HepG2 (cell line): ENCODE measurements around the gene ALK. TPM values are rescaled to one million over a fixed set of nuclear protein-coding genes. Genes with fewer than 3 reads are reported as not detected.

Experiments used
- ATAC-seq: fragments of 200-7000 bp; cut with Tn5 transposase; 3 replicates; pipeline ENCODE4 v1.9.1; 2020; ENCODE audit warnings: mild to moderate bottlenecking, moderate library complexity
- BruUV-seq: library from RNA; stranded (reverse); fragments of 400-500 nt; replicated peaks from 2 replicates; lab custom pipeline; 2021; lab: Mats Ljungman, UMichigan
- CTCF ChIA-PET: fragments of 300-600 bp; formaldehyde crosslinking; extraction: SDS; loops from one replicate; lab custom pipeline; 2021; ENCODE audit warnings: low total read pairs, inconsistent platforms, low intra/inter-chr PET ratio; lab: Yijun Ruan, JAX
- POLR2A ChIA-PET: fragments of 350-600 bp; sonication (Branson Sonifier 250); formaldehyde crosslinking; loops from one replicate; lab custom pipeline; 2020; ENCODE audit warnings: antibody characterized with exemption, inconsistent platforms; lab: Yijun Ruan, JAX
- DNase-seq: peaks from one replicate; pipeline ENCODE4 v3.0.0-alpha.2; 2015; ENCODE audit warnings: low spot score
- FAIRE-seq: peaks from 3 replicates; lab custom pipeline; 2011; peaks lifted over from hg19 to GRCh38; lab: Jason Lieb, UNC
- H2AFZ ChIP-seq: one replicate; pipeline ENCODE4 v1.6.1; 2011; ENCODE audit warnings: low read length, inconsistent platforms
- H3K27ac ChIP-seq: fragments of 300-600 bp; 3 replicates; pipeline ENCODE4 v1.8.0; 2011; ENCODE audit warnings: mixed run types, mild to moderate bottlenecking, mixed read lengths, low read length, inconsistent platforms; ENCODE audit not compliant: insufficient read depth; ENCODE audit errors: extremely low read length
- H3K27me3 ChIP-seq, 2 experiments: fragments of 200-600 bp in 1 of 2; 2 replicates in 1 of 2; 3 replicates in 1 of 2; pipeline versions ENCODE4 v1.6.0 to v1.8.0; 2011; ENCODE audit warnings: low read length in 2 of 2, mild to moderate bottlenecking in 2 of 2, moderate library complexity in 2 of 2, inconsistent platforms in 1 of 2; ENCODE audit not compliant: insufficient read depth in 2 of 2, control insufficient read depth in 1 of 2
- H3K36me3 ChIP-seq, 2 experiments: fragments of 200-600 bp in 1 of 2; replicated peaks in 1 of 2; 2 replicates in 1 of 2; 3 replicates in 1 of 2; pipeline versions ENCODE4 v1.5.1 to v1.8.0; 2011; ENCODE audit warnings: low read length in 2 of 2, inconsistent platforms in 1 of 2; ENCODE audit not compliant: insufficient read depth in 2 of 2, control insufficient read depth in 1 of 2
- H3K4me1 ChIP-seq: 2 replicates; pipeline ENCODE4 v1.5.1; 2012; ENCODE audit warnings: low read length, inconsistent platforms; ENCODE audit not compliant: insufficient read depth
- H3K4me2 ChIP-seq: 2 replicates; pipeline ENCODE4 v1.6.0; 2011; ENCODE audit warnings: low read depth, low read length, inconsistent platforms
- H3K4me3 ChIP-seq, 3 experiments: fragments of 200-600 bp in 1 of 3; sonication (generic), shearing (Covaris generic) in 1 of 3; replicated peaks in 1 of 3; 2 replicates each; pipeline ENCODE4 v1.5.1; 2011 to 2016; ENCODE audit warnings: low read length in 3 of 3, inconsistent platforms in 2 of 3, low read depth in 2 of 3, mild to moderate bottlenecking in 2 of 3, control low read depth in 1 of 3, mixed read lengths in 1 of 3; ENCODE audit not compliant: insufficient read depth in 1 of 3
- H3K79me2 ChIP-seq: one replicate; pipeline ENCODE4 v1.6.1; 2011; ENCODE audit warnings: low read length, inconsistent platforms; ENCODE audit not compliant: insufficient read depth
- H3K9ac ChIP-seq: 2 replicates; pipeline ENCODE4 v1.6.0; 2011; ENCODE audit warnings: mild to moderate bottlenecking, low read depth, low read length, inconsistent platforms; ENCODE audit not compliant: insufficient read depth
- H3K9me3 ChIP-seq: 2 replicates; pipeline ENCODE4 v1.5.1; 2012; ENCODE audit warnings: mild to moderate bottlenecking, low read length
- H4K20me1 ChIP-seq: 2 replicates; pipeline ENCODE4 v1.6.0; 2011; ENCODE audit warnings: inconsistent platforms, mild to moderate bottlenecking, low read length, moderate library complexity; ENCODE audit not compliant: insufficient read depth
- FOXK2 ChIP-seq: fragments of 450-650 bp; IDR thresholded peaks from 2 replicates; pipeline ENCODE4 v1.6.1; 2016
- MLLT10 ChIP-seq: sonication (generic); formaldehyde crosslinking; IDR thresholded peaks from 2 replicates; pipeline ENCODE4 v1.4.0; 2020; ENCODE audit warnings: missing genetic modification reagents
- NFE2L2 ChIP-seq: fragments of 150-350 bp; IDR thresholded peaks from 2 replicates; pipeline ENCODE4 v1.6.1; 2014; ENCODE audit warnings: low read length
- SIN3B ChIP-seq: fragments of 150-350 bp; IDR thresholded peaks from 2 replicates; pipeline ENCODE4 v1.6.1; 2014; ENCODE audit warnings: low read length
- SIX1 ChIP-seq: sonication (generic); formaldehyde crosslinking; IDR thresholded peaks from 2 replicates; pipeline ENCODE4 v1.4.0; 2020; ENCODE audit warnings: missing genetic modification reagents, borderline replicate concordance
- SP1 ChIP-seq, 2 experiments: fragments of 450-650 bp in 1 of 2; sonication (generic) in 1 of 2; formaldehyde crosslinking in 1 of 2; IDR thresholded peaks; 2 replicates each; pipeline versions ENCODE4 v1.4.0 to v1.6.1; 2016 to 2020; ENCODE audit warnings: missing genetic modification reagents in 1 of 2
- ZKSCAN1 ChIP-seq: fragments of 150-350 bp; IDR thresholded peaks from 2 replicates; pipeline ENCODE4 v1.6.1; 2014; ENCODE audit warnings: low read length
- ZNF383 ChIP-seq: sonication (generic); formaldehyde crosslinking; IDR thresholded peaks from 2 replicates; pipeline ENCODE4 v1.4.0; 2020; ENCODE audit warnings: missing genetic modification reagents, mild to moderate bottlenecking, borderline replicate concordance
- ZNF782 ChIP-seq: sonication (generic); formaldehyde crosslinking; IDR thresholded peaks from 2 replicates; pipeline ENCODE4 v1.4.0; 2020; ENCODE audit warnings: missing genetic modification reagents, mild to moderate bottlenecking, borderline replicate concordance
- ZSCAN25 ChIP-seq: sonication (generic); formaldehyde crosslinking; IDR thresholded peaks from 2 replicates; pipeline ENCODE4 v1.8.0; 2022; ENCODE audit warnings: mild to moderate bottlenecking, missing genetic modification reagents
- WGBS: methylation state at CpG from one replicate; pipeline ENCODE4 v1.1.6; 2017; ENCODE audit warnings: low lambda C conversion rate; 5-methylcytosine and 5-hydroxymethylcytosine counted together
- in situ Hi-C: cut with HindIII; loops from 2 replicates; pipeline ENCODE4 v1.10.0; 2017; ENCODE audit warnings: low pct_unique_long_range_greater_than_20kb; ENCODE audit not compliant: extremely low pct_ligation_motif_present
- intact Hi-C: fragments of 100-400 bp; cut with micrococcal nuclease; formaldehyde crosslinking; loops from one replicate; pipeline ENCODE4 v1.10.0; 2022; ENCODE audit not compliant: unreplicated experiment
- polyA plus RNA-seq, 8 experiments: library from polyadenylated mRNA; depleted of rRNA in 3 of 8; stranded (reverse) in 7 of 8; unstranded in 1 of 8; fragments of >200 nt; fragmentation: Illumina TruSeq in 4 of 8; extraction: Trizol in 4 of 8; gene quantifications; 2 replicates each; pipeline versions ENCODE4 v1.2.1 to v1.2.3, GENCODE V29; 2011 to 2016; ENCODE audit warnings: low read depth in 4 of 8, missing spikeins in 1 of 8, mixed read lengths in 1 of 8; ENCODE audit not compliant: insufficient read depth in 1 of 8
- total RNA-seq, 5 experiments: library from RNA; depleted of rRNA; stranded (reverse); fragments of >200 nt; fragmentation: Illumina TruSeq; extraction: Trizol; gene quantifications; 2 replicates each; pipeline ENCODE4 v1.2.3, GENCODE V29; 2016; ENCODE audit warnings: low read depth in 1 of 5
- TF ChIP-seq, protein P1 (sequence below): sonication (generic); formaldehyde crosslinking; IDR thresholded peaks from 2 replicates; pipeline ENCODE4 v1.4.0; 2020; ENCODE audit warnings: mild to moderate bottlenecking, missing genetic modification reagents

Gene ALK
- total and polyA plus RNA-seq, 2 of the 13 experiments (the other 11 are each of a cell fraction or from before 2014, with no cell fraction given): not detected

DNA sequence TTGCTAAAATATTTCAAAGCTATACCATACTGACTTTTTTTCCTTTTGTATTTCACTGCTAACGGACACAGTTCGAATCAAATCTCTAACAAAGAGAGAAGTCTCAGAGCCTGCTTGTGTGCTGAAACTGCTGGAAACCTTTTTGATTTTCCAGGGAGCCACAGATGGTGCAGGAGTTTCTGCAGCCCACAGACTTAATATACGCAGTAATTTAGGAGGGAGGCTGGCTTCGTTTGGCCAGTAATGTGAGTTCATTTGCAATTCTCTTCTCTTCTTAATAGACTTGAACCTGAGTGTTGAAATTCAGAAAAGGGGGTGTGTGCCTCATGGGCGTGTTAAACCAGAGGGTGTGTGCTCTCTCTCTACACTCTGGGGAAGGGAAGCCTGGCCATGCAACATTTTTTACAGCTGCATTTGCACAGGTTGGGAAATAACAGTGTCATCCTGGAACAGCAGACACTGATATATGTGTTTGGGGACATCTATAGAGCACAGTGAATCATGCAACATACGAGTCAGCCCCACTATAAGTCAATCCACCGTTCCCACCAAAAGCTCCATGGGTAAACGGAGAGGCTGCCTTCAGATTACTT is 473.2 kb downstream of the ALK start (continued):
- TF ChIP-seq, protein P1, sequence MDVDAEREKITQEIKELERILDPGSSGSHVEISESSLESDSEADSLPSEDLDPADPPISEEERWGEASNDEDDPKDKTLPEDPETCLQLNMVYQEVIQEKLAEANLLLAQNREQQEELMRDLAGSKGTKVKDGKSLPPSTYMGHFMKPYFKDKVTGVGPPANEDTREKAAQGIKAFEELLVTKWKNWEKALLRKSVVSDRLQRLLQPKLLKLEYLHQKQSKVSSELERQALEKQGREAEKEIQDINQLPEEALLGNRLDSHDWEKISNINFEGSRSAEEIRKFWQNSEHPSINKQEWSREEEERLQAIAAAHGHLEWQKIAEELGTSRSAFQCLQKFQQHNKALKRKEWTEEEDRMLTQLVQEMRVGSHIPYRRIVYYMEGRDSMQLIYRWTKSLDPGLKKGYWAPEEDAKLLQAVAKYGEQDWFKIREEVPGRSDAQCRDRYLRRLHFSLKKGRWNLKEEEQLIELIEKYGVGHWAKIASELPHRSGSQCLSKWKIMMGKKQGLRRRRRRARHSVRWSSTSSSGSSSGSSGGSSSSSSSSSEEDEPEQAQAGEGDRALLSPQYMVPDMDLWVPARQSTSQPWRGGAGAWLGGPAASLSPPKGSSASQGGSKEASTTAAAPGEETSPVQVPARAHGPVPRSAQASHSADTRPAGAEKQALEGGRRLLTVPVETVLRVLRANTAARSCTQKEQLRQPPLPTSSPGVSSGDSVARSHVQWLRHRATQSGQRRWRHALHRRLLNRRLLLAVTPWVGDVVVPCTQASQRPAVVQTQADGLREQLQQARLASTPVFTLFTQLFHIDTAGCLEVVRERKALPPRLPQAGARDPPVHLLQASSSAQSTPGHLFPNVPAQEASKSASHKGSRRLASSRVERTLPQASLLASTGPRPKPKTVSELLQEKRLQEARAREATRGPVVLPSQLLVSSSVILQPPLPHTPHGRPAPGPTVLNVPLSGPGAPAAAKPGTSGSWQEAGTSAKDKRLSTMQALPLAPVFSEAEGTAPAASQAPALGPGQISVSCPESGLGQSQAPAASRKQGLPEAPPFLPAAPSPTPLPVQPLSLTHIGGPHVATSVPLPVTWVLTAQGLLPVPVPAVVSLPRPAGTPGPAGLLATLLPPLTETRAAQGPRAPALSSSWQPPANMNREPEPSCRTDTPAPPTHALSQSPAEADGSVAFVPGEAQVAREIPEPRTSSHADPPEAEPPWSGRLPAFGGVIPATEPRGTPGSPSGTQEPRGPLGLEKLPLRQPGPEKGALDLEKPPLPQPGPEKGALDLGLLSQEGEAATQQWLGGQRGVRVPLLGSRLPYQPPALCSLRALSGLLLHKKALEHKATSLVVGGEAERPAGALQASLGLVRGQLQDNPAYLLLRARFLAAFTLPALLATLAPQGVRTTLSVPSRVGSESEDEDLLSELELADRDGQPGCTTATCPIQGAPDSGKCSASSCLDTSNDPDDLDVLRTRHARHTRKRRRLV (CRISPR knock-in tag): no peak
- TF ChIP-seq FOXK2 (no peak), SIN3B (no peak), ZNF383 (CRISPR knock-in tag) (no peak), ZKSCAN1 (no peak), ZNF782 (CRISPR knock-in tag) (no peak), ZSCAN25 (CRISPR knock-in tag) (no peak), SP1 (IDR thresholded peaks at IDR 0.05) (no peak), SP1 (CRISPR knock-in tag; IDR thresholded peaks at IDR 0.05) (no peak)

- Histone ChIP-seq H3K27me3 (peaks cover 1 to 19% of the 10 kb centered on the region in 2 experiments; a peak in 2 of 5 replicates), H4K20me1 (no peaks in the 10 kb centered on the region), H3K36me3 (no peaks in the 10 kb centered on the region), H3K27ac (no peak overlapping the region), H3K4me3 (no peak overlapping the region), H3K4me1 (no peaks in the 10 kb centered on the region), H3K79me2 (no peaks in the 10 kb centered on the region), H3K4me2 (no peak overlapping the region), H2AFZ (no peak overlapping the region), H3K9me3 (no peaks in the 10 kb centered on the region), H3K9ac (no peak overlapping the region)
- FAIRE-seq (no peak), ATAC-seq (no peak), DNase-seq (no peak)
- intact Hi-C loops (no loop called here), in situ Hi-C loops (no loop called here)
- ChIA-PET CTCF (no interaction called here), POLR2A (no interaction called here)
- no peak for TF ChIP-seq MLLT10 (CRISPR knock-in tag)
- no peak for TF ChIP-seq SIX1 (CRISPR knock-in tag)
- no peak for TF ChIP-seq NFE2L2
- no TSS peak for BruUV-seq
- 7% methylated on average over 4 of the region's 4 CpGs for WGBS
Measured at GRCh38 chr2:29447513-29447912, 473.9 kb downstream of the ALK start.
